ENCODE measurements around the gene HAUS3. TPM values are rescaled to one million over a fixed set of nuclear protein-coding genes. Genes with fewer than 3 reads are reported as not detected.

Gene HAUS3
- total RNA-seq, 1 experiment from 2014 or later, result 11.2 TPM

DNA sequence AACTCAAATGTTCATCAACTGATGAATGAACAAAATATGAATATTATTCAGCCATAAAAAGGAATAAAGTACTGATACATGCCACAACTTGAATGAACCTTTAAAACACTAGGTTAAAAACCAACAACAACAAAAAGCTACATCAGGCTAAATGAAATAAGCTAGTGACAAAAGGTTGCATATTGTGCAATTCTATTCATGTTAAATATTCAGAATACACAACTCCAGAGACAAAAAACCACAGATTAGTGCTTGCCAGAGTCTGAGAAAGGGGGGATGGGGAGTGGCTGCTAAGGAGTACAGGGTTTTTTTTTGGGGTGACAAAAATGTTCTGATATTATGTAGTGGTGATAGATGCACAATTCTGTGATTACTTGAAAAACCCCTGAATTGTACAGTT, 58.5 kb downstream of the HAUS3 start:
- in situ Hi-C loops (cut with HindIII; ENCODE audit: low pct_unique_long_range_greater_than_20kb, low sequenced_read_pairs), result no loop called here
- intact Hi-C loops (cut with micrococcal nuclease; ENCODE audit: unreplicated experiment), result no loop called here
- H3K4me3 ChIP-seq (ENCODE audit: low read depth in 2 of 2, low read length in 2 of 2), result no peak overlapping the region
- ATAC-seq (no peak), DNase-seq (ENCODE audit: low read depth, low spot score) (no peak)
- no peaks in the 10 kb centered on the region for H3K9me3 ChIP-seq (ENCODE audit: control insufficient read depth, insufficient read depth, low read depth, low read length)
- POLR2A ChIA-PET, result no interaction called here
- BruUV-seq (replicated peaks), result no TSS peak
- no peaks in the 10 kb centered on the region for H3K36me3 ChIP-seq (ENCODE audit: control insufficient read depth, insufficient read depth, low read length)
- no peaks in the 10 kb centered on the region for H3K4me1 ChIP-seq (ENCODE audit: control insufficient read depth, insufficient read depth, low read length)
- CTCF ChIA-PET, result no interaction called here
- no peaks in the 10 kb centered on the region for H3K27me3 ChIP-seq (ENCODE audit: control insufficient read depth, insufficient read depth, low read length)
- no peak overlapping the region for H3K27ac ChIP-seq (ENCODE audit: low read length)
- TF ChIP-seq REST (IDR thresholded peaks at IDR 0.05; ENCODE audit: insufficient read depth in 1 of 2, low read depth in 2 of 2, low read length in 1 of 2), result no peak
- no peak for TF ChIP-seq TCF7L2 (IDR thresholded peaks at IDR 0.05; ENCODE audit: low read depth, low read length)
- TF ChIP-seq, protein P1, sequence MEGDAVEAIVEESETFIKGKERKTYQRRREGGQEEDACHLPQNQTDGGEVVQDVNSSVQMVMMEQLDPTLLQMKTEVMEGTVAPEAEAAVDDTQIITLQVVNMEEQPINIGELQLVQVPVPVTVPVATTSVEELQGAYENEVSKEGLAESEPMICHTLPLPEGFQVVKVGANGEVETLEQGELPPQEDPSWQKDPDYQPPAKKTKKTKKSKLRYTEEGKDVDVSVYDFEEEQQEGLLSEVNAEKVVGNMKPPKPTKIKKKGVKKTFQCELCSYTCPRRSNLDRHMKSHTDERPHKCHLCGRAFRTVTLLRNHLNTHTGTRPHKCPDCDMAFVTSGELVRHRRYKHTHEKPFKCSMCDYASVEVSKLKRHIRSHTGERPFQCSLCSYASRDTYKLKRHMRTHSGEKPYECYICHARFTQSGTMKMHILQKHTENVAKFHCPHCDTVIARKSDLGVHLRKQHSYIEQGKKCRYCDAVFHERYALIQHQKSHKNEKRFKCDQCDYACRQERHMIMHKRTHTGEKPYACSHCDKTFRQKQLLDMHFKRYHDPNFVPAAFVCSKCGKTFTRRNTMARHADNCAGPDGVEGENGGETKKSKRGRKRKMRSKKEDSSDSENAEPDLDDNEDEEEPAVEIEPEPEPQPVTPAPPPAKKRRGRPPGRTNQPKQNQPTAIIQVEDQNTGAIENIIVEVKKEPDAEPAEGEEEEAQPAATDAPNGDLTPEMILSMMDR (IDR thresholded peaks at IDR 0.05), result no peak
- no peak for TF ChIP-seq POLR2AphosphoS5 (IDR thresholded peaks at IDR 0.05; ENCODE audit: low read depth, low read length)

DNA sequence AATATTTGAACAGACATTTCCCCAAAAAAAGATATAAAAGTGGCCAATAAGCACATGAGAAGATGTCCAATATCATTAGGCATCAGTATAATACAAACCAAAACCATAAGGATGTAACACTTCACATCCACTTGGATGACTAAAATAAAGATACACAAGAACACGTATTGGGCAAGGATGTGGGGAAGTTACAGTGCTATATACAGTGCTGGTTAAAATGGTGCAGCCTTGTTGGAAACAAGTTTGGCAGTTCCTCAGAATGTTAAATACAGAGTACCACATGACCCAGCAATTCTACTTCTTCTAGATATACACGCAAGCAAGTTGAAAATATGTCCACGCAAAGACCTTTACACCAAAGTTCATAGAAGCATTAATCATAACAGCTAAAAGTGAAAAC, 58.9 kb downstream of the HAUS3 start:
- Histone ChIP-seq H3K27me3 (ENCODE audit: control insufficient read depth, insufficient read depth, low read length) (no peaks in the 10 kb centered on the region), H3K4me3 (ENCODE audit: low read depth in 2 of 2, low read length in 2 of 2) (no peak overlapping the region), H3K9me3 (ENCODE audit: control insufficient read depth, insufficient read depth, low read depth, low read length) (no peaks in the 10 kb centered on the region), H3K36me3 (ENCODE audit: control insufficient read depth, insufficient read depth, low read length) (no peaks in the 10 kb centered on the region), H3K4me1 (ENCODE audit: control insufficient read depth, insufficient read depth, low read length) (no peaks in the 10 kb centered on the region), H3K27ac (ENCODE audit: low read length) (no peak overlapping the region)
- DNase-seq (ENCODE audit: low read depth, low spot score) (no peak), ATAC-seq (no peak)
- ChIA-PET POLR2A (no interaction called here), CTCF (no interaction called here)
- in situ Hi-C loops (cut with HindIII; ENCODE audit: low pct_unique_long_range_greater_than_20kb, low sequenced_read_pairs) (no loop called here), intact Hi-C loops (cut with micrococcal nuclease; ENCODE audit: unreplicated experiment) (no loop called here)
- TF ChIP-seq SIN3A (IDR thresholded peaks at IDR 0.05; ENCODE audit: borderline replicate concordance, insufficient read depth, low read depth, low read length) (no peak), REST (IDR thresholded peaks at IDR 0.05; ENCODE audit: insufficient read depth in 1 of 2, low read depth in 2 of 2, low read length in 1 of 2) (no peak), TCF7L2 (IDR thresholded peaks at IDR 0.05; ENCODE audit: low read depth, low read length) (no peak), POLR2AphosphoS5 (IDR thresholded peaks at IDR 0.05; ENCODE audit: low read depth, low read length) (no peak)
- TF ChIP-seq, protein P1 (IDR thresholded peaks at IDR 0.05), result no peak
- no TSS peak for BruUV-seq (replicated peaks)
